Measurements from ENCODE around the gene GRM3. TPM values are rescaled to one million over a fixed set of nuclear protein-coding genes. Genes with fewer than 3 reads are reported as not detected.

GRM3 gene
- total and polyA plus RNA-seq, 2 of the 8 experiments (the other 6 are each of a cell fraction or from before 2014, with no cell fraction given) = 3.1 to 4.2 TPM

GRCh38 chr7:86657948-86658347 lies 14.2 kb downstream of the GRM3 start:
- H4K8ac ChIP-seq (ENCODE audit: extremely low read depth, insufficient read depth, low read length) = no peak overlapping the region
- H3K56ac ChIP-seq (replicated peaks; ENCODE audit: insufficient read length, low read depth, low read length) = no peak overlapping the region
- no peaks in the 10 kb centered on the region for H3K79me2 ChIP-seq (ENCODE audit: control insufficient read depth in 1 of 2, insufficient read depth in 2 of 2, low read length in 2 of 2)
- POLR2A ChIA-PET (ENCODE audit: partially characterized antibody) = no interaction called here
- no peaks in the 10 kb centered on the region for H3K79me1 ChIP-seq (ENCODE audit: low read depth, low read length)
- WGBS, 2 experiments (ENCODE audit: extremely low coverage in 1 of 2, insufficient coverage in 1 of 2, insufficient read length in 1 of 2, insufficient replicate concordance in 2 of 2, low coverage in 1 of 2, low lambda C conversion rate in 2 of 2, missing lambda C conversion rate in 1 of 2) = 86% methylated on average over 2 of the region's 2 CpGs; no CpG with 5 or more reads in 1 of the 2 experiments
- H2BK120ac ChIP-seq (replicated peaks; ENCODE audit: low read depth, low read length) = no peak overlapping the region
- H2BK20ac ChIP-seq (ENCODE audit: low read length) = no peak overlapping the region
- no peak overlapping the region for H2AFZ ChIP-seq (ENCODE audit: low read length)
- no peak overlapping the region for H3K14ac ChIP-seq (ENCODE audit: insufficient read length)
- H2BK5ac ChIP-seq (ENCODE audit: low read depth, low read length) = no peak overlapping the region
- H3K27me3 ChIP-seq (replicated peaks in 1 of 4; ENCODE audit: control insufficient read depth in 3 of 4, extremely low read depth in 1 of 4, insufficient read depth in 3 of 4, low read length in 3 of 4) = no peaks in the 10 kb centered on the region
- no peak overlapping the region for H3K27ac ChIP-seq (ENCODE audit: low read depth, low read length)
- H3K4ac ChIP-seq (replicated peaks; ENCODE audit: insufficient read length, low read depth, low read length) = no peak overlapping the region
- FAIRE-seq (no peak), DNase-seq (ENCODE audit: low read depth in 1 of 2, low spot score in 2 of 2) (no peak)
- no peak overlapping the region for H3K18ac ChIP-seq (ENCODE audit: extremely low read depth, low read length)
- 0 out of 7 replicates have a peak, but pooled peaks cover 0 to 2% (median 0%) of the 10 kb centered on the region in 4 experiments for H3K4me1 ChIP-seq (replicated peaks in 1 of 4; ENCODE audit: control insufficient read depth in 3 of 4, insufficient read depth in 4 of 4, low read length in 3 of 4)
- H3K4me2 ChIP-seq (ENCODE audit: insufficient read depth in 1 of 2, low read depth in 2 of 2, low read length in 2 of 2) = no peak overlapping the region
- no peak overlapping the region for H2BK15ac ChIP-seq (ENCODE audit: low read length)
- CTCF ChIA-PET (ENCODE audit: partially characterized antibody) = interaction anchor here (3.0 kb wide), 1 partner anchor 9 kb away, joined by 19 read pairs; no protein-coding TSS in a partner anchor
- H4K91ac ChIP-seq (replicated peaks; ENCODE audit: insufficient read length, low read length) = no peak overlapping the region
- no peaks in the 10 kb centered on the region for H4K20me1 ChIP-seq (replicated peaks in 1 of 2; ENCODE audit: control insufficient read depth in 1 of 2, insufficient read depth in 2 of 2, low read length in 2 of 2)
- no peak overlapping the region for H3K9ac ChIP-seq (replicated peaks in 1 of 4; ENCODE audit: extremely low read depth in 1 of 4, low read depth in 3 of 4, low read length in 3 of 4)
- no peaks in the 10 kb centered on the region for H3K9me3 ChIP-seq (ENCODE audit: insufficient read depth in 2 of 2, low read depth in 1 of 2, low read length in 1 of 2)
- no peaks in the 10 kb centered on the region for H3K36me3 ChIP-seq (ENCODE audit: control insufficient read depth in 2 of 4, insufficient read depth in 4 of 4, low read length in 3 of 4)
- H2BK12ac ChIP-seq (ENCODE audit: low read depth, low read length) = no peak overlapping the region
- no peak overlapping the region for H3K4me3 ChIP-seq (ENCODE audit: extremely low read depth in 1 of 4, insufficient read depth in 2 of 4, low read depth in 3 of 4, low read length in 4 of 4)
- H4K5ac ChIP-seq (ENCODE audit: insufficient read length, low read depth, low read length) = no peak overlapping the region
- H3K23me2 ChIP-seq (ENCODE audit: low read depth, low read length) = no peaks in the 10 kb centered on the region; the same call in 1 of the 2 replicates
- no peak overlapping the region for H2AK5ac ChIP-seq (ENCODE audit: low read depth, low read length)
- H3K23ac ChIP-seq (ENCODE audit: insufficient read length) = no peak overlapping the region
- TF ChIP-seq SIN3A (conservative IDR thresholded peaks at IDR 0.05 in 1 of 2, IDR thresholded peaks at IDR 0.05 in 1 of 2; ENCODE audit: low read depth in 1 of 2, low read length in 2 of 2) = no peak
- TF ChIP-seq CHD1 (IDR thresholded peaks at IDR 0.05; ENCODE audit: low read depth, low read length) = no peak
- TF ChIP-seq SRF (IDR thresholded peaks at IDR 0.05; ENCODE audit: low read depth, low read length) = no peak
- TF ChIP-seq SIX5 (IDR thresholded peaks at IDR 0.05; ENCODE audit: low read depth, low read length) = no peak
- TF ChIP-seq GTF2F1 (IDR thresholded peaks at IDR 0.05; ENCODE audit: borderline replicate concordance, low read depth, low read length) = no peak
- no peak for TF ChIP-seq RNF2 (IDR thresholded peaks at IDR 0.05; ENCODE audit: borderline replicate concordance, low read depth, low read length, missing control alignments, poor library complexity, severe bottlenecking)
- no peak for TF ChIP-seq ASH2L (IDR thresholded peaks at IDR 0.05; ENCODE audit: low read length)

Measured in H1 (cell line).